Measurements from ENCODE around the gene POLK.

DNA sequence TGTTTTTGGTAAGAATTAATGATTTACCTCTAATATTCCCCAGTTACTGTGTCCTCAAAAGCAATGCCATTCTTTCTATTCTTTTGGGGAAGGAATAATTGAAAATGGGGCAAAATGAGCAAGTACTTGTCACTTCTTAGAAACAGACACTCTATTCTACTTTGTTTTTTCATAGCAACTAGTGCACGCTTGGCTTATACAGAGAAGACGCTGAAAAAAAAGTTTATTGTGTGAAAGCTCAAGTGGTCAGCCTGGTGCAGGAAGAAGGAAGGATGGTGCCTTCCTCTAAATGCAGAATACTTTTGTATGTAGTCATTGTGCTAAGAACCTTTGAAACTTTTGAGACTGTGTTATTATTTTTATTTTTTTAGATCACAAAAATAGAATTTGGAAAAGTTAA, 129.1 kb downstream of the POLK start:
- TF ChIP-seq EP300 (IDR thresholded peaks at IDR 0.05; ENCODE audit: borderline replicate concordance in 1 of 2, low read depth in 2 of 2, low read length in 2 of 2) (no peak), RFX5 (IDR thresholded peaks at IDR 0.05; ENCODE audit: borderline replicate concordance, low read depth, low read length) (no peak), YY1 (IDR thresholded peaks at IDR 0.05; ENCODE audit: low read depth, low read length) (no peak), RAD21 (IDR thresholded peaks at IDR 0.05 in 1 of 2, conservative IDR thresholded peaks at IDR 0.05 in 1 of 2; ENCODE audit: low read depth in 2 of 2, low read length in 2 of 2) (no peak), POLR2AphosphoS5 (IDR thresholded peaks at IDR 0.05; ENCODE audit: low read depth, low read length) (no peak), ZNF274 (IDR thresholded peaks at IDR 0.05; ENCODE audit: borderline replicate concordance, extremely low read depth, low read length) (no peak)
- TF ChIP-seq, protein P1, sequence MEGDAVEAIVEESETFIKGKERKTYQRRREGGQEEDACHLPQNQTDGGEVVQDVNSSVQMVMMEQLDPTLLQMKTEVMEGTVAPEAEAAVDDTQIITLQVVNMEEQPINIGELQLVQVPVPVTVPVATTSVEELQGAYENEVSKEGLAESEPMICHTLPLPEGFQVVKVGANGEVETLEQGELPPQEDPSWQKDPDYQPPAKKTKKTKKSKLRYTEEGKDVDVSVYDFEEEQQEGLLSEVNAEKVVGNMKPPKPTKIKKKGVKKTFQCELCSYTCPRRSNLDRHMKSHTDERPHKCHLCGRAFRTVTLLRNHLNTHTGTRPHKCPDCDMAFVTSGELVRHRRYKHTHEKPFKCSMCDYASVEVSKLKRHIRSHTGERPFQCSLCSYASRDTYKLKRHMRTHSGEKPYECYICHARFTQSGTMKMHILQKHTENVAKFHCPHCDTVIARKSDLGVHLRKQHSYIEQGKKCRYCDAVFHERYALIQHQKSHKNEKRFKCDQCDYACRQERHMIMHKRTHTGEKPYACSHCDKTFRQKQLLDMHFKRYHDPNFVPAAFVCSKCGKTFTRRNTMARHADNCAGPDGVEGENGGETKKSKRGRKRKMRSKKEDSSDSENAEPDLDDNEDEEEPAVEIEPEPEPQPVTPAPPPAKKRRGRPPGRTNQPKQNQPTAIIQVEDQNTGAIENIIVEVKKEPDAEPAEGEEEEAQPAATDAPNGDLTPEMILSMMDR (IDR thresholded peaks at IDR 0.05; ENCODE audit: control extremely low read depth in 1 of 3, insufficient read depth in 1 of 3, low read depth in 1 of 3, low read length in 3 of 3), result no peak
